ENCODE results near the gene TAGLN2.

TAGLN2 gene

DNA sequence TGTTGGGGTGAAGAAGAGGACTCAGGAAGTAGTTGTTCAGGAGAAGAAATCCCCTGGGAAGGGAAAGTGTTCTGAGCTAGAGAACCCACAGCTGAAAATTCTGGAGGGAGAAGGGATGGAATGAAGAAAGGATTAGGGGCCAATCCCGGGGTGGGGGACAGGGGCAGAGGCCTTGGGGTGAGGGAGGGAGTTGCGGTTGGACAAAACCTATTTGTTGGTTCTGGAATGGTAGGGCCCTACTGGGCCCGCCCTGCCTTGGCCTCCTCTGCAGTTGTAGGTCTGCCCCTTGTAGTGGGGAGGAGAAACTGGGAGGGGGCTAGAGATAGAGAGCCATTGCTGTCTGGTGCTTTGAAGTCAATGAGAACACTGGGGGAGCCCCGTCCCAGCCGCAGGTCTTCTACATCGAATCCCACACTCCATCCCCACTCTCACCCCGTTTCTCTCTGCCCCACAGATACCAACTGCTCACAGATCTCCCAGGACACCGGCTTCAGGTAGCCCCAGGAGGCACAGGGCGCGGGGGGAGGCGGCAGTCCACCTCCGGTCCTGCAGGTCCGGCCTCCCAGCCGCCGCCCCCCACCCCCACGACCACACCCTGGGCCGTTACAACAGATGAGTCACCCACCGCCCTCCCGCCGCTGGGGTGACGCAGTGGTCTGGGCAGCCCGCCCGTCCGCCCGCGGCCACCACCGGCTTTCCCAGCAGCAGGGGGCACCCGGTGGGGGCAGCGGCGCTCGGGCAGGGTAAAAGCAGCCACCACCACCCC lies 1.1 kb downstream of the TAGLN2 start:
- Histone ChIP-seq H3K36me3 (peaks cover 60% of the 10 kb centered on the region), H3K9me3 (ENCODE audit: severe bottlenecking) (no peaks in the 10 kb centered on the region), H3K4me3 (ENCODE audit: low read depth, low read length) (peak overlapping the region; percentile 62), H3K27me3 (ENCODE audit: insufficient read depth, low read depth, severe bottlenecking) (no peaks in the 10 kb centered on the region), H3K27ac (peak overlapping the region; percentile 60)
- TF ChIP-seq, protein P1, sequence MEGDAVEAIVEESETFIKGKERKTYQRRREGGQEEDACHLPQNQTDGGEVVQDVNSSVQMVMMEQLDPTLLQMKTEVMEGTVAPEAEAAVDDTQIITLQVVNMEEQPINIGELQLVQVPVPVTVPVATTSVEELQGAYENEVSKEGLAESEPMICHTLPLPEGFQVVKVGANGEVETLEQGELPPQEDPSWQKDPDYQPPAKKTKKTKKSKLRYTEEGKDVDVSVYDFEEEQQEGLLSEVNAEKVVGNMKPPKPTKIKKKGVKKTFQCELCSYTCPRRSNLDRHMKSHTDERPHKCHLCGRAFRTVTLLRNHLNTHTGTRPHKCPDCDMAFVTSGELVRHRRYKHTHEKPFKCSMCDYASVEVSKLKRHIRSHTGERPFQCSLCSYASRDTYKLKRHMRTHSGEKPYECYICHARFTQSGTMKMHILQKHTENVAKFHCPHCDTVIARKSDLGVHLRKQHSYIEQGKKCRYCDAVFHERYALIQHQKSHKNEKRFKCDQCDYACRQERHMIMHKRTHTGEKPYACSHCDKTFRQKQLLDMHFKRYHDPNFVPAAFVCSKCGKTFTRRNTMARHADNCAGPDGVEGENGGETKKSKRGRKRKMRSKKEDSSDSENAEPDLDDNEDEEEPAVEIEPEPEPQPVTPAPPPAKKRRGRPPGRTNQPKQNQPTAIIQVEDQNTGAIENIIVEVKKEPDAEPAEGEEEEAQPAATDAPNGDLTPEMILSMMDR (IDR thresholded peaks at IDR 0.05; ENCODE audit: low read depth, low read length) = no peak
- DNase-seq = peak; percentile 73

- DNase-seq = peak; percentile 74
- H3K4me3 ChIP-seq (ENCODE audit: low read depth, low read length) = peak overlapping the region; percentile 62
- no peaks in the 10 kb centered on the region for H3K9me3 ChIP-seq (ENCODE audit: severe bottlenecking)
- no peaks in the 10 kb centered on the region for H3K27me3 ChIP-seq (ENCODE audit: insufficient read depth, low read depth, severe bottlenecking)
- peak overlapping the region; percentile 10; the same call in 1 of the 2 replicates for H3K27ac ChIP-seq
- TF ChIP-seq, protein P1 (IDR thresholded peaks at IDR 0.05; ENCODE audit: low read depth, low read length) = no peak
- H3K36me3 ChIP-seq = peaks cover 60% of the 10 kb centered on the region
These were observed 1.9 kb downstream of the TAGLN2 start for GRCh38 chr1:159923203-159924024.

DNA sequence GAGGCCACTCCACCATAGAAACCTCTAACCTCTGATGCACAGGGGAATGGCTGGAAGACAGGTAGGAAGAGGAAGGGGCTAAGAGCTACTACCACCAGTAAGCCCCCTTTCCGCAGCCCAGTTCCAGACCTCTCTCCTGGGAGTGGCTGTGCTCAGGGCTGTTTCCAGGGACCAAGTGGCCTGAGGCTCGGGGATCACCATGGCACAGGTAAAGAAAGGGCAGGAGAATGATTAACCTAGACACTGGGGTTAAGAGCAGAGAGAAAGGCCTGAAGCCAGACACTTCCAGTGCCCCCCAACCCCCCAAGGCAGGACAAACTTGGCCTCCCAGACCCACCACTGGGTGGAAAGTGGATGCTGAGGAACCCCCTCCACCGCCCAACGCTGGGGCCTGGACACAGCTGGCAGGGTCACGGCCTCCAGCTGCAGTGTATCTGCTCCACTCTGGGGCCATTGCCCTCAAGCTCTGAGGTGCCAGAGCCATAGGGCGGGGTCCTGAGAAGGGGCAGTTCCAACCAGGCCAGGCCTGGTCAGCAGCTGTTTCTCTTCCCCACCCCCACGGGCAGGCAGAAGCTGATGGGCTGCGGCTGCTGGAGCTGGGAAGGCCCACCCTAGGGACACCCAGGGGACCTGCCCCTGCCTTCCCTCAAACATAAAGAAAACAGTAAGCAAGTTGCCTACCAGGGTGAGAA lies 2.6 kb downstream of the TAGLN2 start:
- Histone ChIP-seq H3K36me3 (peaks cover 59% of the 10 kb centered on the region), H3K27ac (no peak overlapping the region), H3K4me3 (ENCODE audit: low read depth, low read length) (no peak overlapping the region), H3K27me3 (ENCODE audit: insufficient read depth, low read depth, severe bottlenecking) (no peaks in the 10 kb centered on the region), H3K9me3 (ENCODE audit: severe bottlenecking) (no peaks in the 10 kb centered on the region)
- no peak for DNase-seq
- TF ChIP-seq, protein P1 (IDR thresholded peaks at IDR 0.05; ENCODE audit: low read depth, low read length) = no peak

- no peak for DNase-seq
- H3K36me3 ChIP-seq = peaks cover 56% of the 10 kb centered on the region
- no peaks in the 10 kb centered on the region for H3K27me3 ChIP-seq (ENCODE audit: insufficient read depth, low read depth, severe bottlenecking)
- no peak overlapping the region for H3K27ac ChIP-seq
- no peak overlapping the region for H3K4me3 ChIP-seq (ENCODE audit: low read depth, low read length)
- TF ChIP-seq, protein P1 (IDR thresholded peaks at IDR 0.05; ENCODE audit: low read depth, low read length) = no peak
- no peaks in the 10 kb centered on the region for H3K9me3 ChIP-seq (ENCODE audit: severe bottlenecking)
These were observed 3.4 kb downstream of the TAGLN2 start for GRCh38 chr1:159921700-159922504.

- Histone ChIP-seq H3K27me3 (ENCODE audit: insufficient read depth, low read depth, severe bottlenecking) (no peaks in the 10 kb centered on the region), H3K36me3 (peaks cover 49% of the 10 kb centered on the region), H3K27ac (no peak overlapping the region), H3K9me3 (ENCODE audit: severe bottlenecking) (no peaks in the 10 kb centered on the region), H3K4me3 (ENCODE audit: low read depth, low read length) (no peak overlapping the region)
- TF ChIP-seq, protein P1 (IDR thresholded peaks at IDR 0.05; ENCODE audit: low read depth, low read length) = no peak
- DNase-seq = no peak
These were observed 4.1 kb downstream of the TAGLN2 start for GRCh38 chr1:159921251-159921650.

All from WERI-Rb-1 (cell line).